ENCODE data around the gene GUCA2B. TPM values are rescaled to one million over a fixed set of nuclear protein-coding genes. Genes with fewer than 3 reads are reported as not detected.

The GUCA2B gene
- total and polyA plus RNA-seq, 2 of the 4 experiments (the other 2 are of a cell fraction): not detected

- no CpG with 5 or more reads among the region's 1 CpG for whole genome bisulfite sequencing, 2 experiments (ENCODE audit: extremely low coverage in 2 of 2, insufficient read length in 1 of 2)
- Histone ChIP-seq H3K4me2 (ENCODE audit: low read depth, low read length) (no peak overlapping the region), H3K23ac (ENCODE audit: low read depth, low read length) (no peak overlapping the region), H3K14ac (replicated peaks; ENCODE audit: low read depth, low read length) (no peak overlapping the region), H3K27me3 (ENCODE audit: control insufficient read depth, insufficient read depth, low read length) (peaks cover 52% of the 10 kb centered on the region), H2BK15ac (ENCODE audit: low read depth, low read length) (no peak overlapping the region), H2AK9ac (replicated peaks; ENCODE audit: low read depth, low read length, poor library complexity) (no peak overlapping the region), H3K18ac (ENCODE audit: low read depth, low read length) (no peak overlapping the region), H4K5ac (ENCODE audit: low read depth, low read length) (no peak overlapping the region), H2AFZ (replicated peaks; ENCODE audit: low read length, poor library complexity) (no peak overlapping the region), H2BK20ac (ENCODE audit: low read depth, low read length) (no peak overlapping the region), H3K4ac (ENCODE audit: low read depth, low read length) (no peak overlapping the region), H2BK5ac (ENCODE audit: low read depth, low read length, poor library complexity, severe bottlenecking) (no peak overlapping the region), H4K8ac (ENCODE audit: low read depth in 2 of 2, low read length in 2 of 2) (no peak overlapping the region), H3K9me1 (ENCODE audit: insufficient read depth, low read length) (no peaks in the 10 kb centered on the region; the same call in 1 of the 2 replicates), H3K36me3 (ENCODE audit: control insufficient read depth, insufficient read depth, low read length) (no peaks in the 10 kb centered on the region), H4K91ac (ENCODE audit: insufficient read depth, low read depth, low read length) (no peak overlapping the region), H3K79me1 (ENCODE audit: low read depth in 1 of 2, low read length in 2 of 2) (no peaks in the 10 kb centered on the region), H3K4me3 (ENCODE audit: insufficient read depth, low read depth, low read length) (no peak overlapping the region), H4K20me1 (ENCODE audit: insufficient read depth, low read length) (no peaks in the 10 kb centered on the region), H2AK5ac (ENCODE audit: low read depth, low read length) (no peak overlapping the region), H3K9ac (ENCODE audit: low read depth, low read length) (no peak overlapping the region), H3K4me1 (ENCODE audit: control insufficient read depth, insufficient read depth, low read length) (no peaks in the 10 kb centered on the region), H2BK120ac (ENCODE audit: low read depth, low read length) (no peak overlapping the region), H3K56ac (ENCODE audit: extremely low read depth, insufficient read depth, low read length) (no peak overlapping the region), H3K27ac (ENCODE audit: insufficient read depth, low read length) (no peak overlapping the region), H3K9me3 (ENCODE audit: control insufficient read depth, insufficient read depth, low read length) (no peaks in the 10 kb centered on the region)
- dilution Hi-C loops (cut with HindIII; ENCODE audit: low sequenced_read_pairs, unreplicated experiment) (no loop called here), intact Hi-C loops (cut with micrococcal nuclease) (loop anchor here (5.0 to 10.0 kb wide), 5 partner anchors 333 to 609 kb away; partner anchors contain the start of genes PPIH and YBX1), in situ Hi-C loops (cut with MboI; ENCODE audit: low sequenced_read_pairs) (loop anchor here (10.0 kb wide), 1 partner anchor 573 kb away; no protein-coding TSS in a partner anchor)
- CTCF ChIA-PET: interaction anchor here (1.9 kb wide), 1 partner anchor 10 kb away, joined by 4 read pairs; no protein-coding TSS in a partner anchor
- no peak for DNase-seq
- TF ChIP-seq RCOR1 (IDR thresholded peaks at IDR 0.05; ENCODE audit: insufficient replicate concordance, low read length): no peak
- TF ChIP-seq NFE2L2 (IDR thresholded peaks at IDR 0.05; ENCODE audit: low read depth, low read length): no peak
- no peak for TF ChIP-seq POLR2A (IDR thresholded peaks at IDR 0.05; ENCODE audit: low read depth, low read length)
- TF ChIP-seq FOS (IDR thresholded peaks at IDR 0.05; ENCODE audit: low read depth, low read length): no peak
- TF ChIP-seq CHD1 (IDR thresholded peaks at IDR 0.05; ENCODE audit: low read depth, low read length): no peak
- TF ChIP-seq RFX5 (IDR thresholded peaks at IDR 0.05; ENCODE audit: low read depth, low read length): no peak
- TF ChIP-seq RAD21 (IDR thresholded peaks at IDR 0.05; ENCODE audit: low read length): no peak
- TF ChIP-seq MAFK (IDR thresholded peaks at IDR 0.05; ENCODE audit: low read depth, low read length): no peak
- TF ChIP-seq BHLHE40 (IDR thresholded peaks at IDR 0.05; ENCODE audit: low read depth, low read length): no peak
- no peak for TF ChIP-seq MAZ (IDR thresholded peaks at IDR 0.05; ENCODE audit: borderline replicate concordance, low read depth, low read length)
- TF ChIP-seq CTCF (conservative IDR thresholded peaks at IDR 0.05; ENCODE audit: low read depth, low read length): no peak
- no peak for TF ChIP-seq ELK1 (IDR thresholded peaks at IDR 0.05; ENCODE audit: borderline replicate concordance, low read depth, low read length)
- no peak for TF ChIP-seq USF2 (IDR thresholded peaks at IDR 0.05; ENCODE audit: low read depth, low read length)
- BruUV-seq (replicated peaks): no TSS peak
- no peak for ATAC-seq (ENCODE audit: low read depth)
- POLR2A ChIA-PET (ENCODE audit: unreplicated experiment): no interaction called here
Measured at GRCh38 chr1:42148166-42148565, 5.0 kb upstream of the GUCA2B start.

Data from IMR-90 (cell line).